Spleen (tissue), 11 donors: ENCODE data around the gene USP49. TPM values are rescaled to one million over a fixed set of nuclear protein-coding genes. Genes with fewer than 3 reads are reported as not detected.

Experiments
- DNase-seq: peaks from one replicate; pipeline ENCODE4 v3.0.0-alpha.2; 2020
- H3K27ac ChIP-seq, 8 donors: fragments of 200-600 bp; sonication (generic) in 7 of 8; 1 replicate in 4 of 8; 2 replicates in 4 of 8; pipeline versions ENCODE4 v1.5.0 to v1.8.0; 2016 to 2021; ENCODE audit warnings: inconsistent platforms in 4 of 8, mild to moderate bottlenecking in 4 of 8, moderate library complexity in 1 of 8
- H3K27me3 ChIP-seq, 7 donors: fragments of 200-600 bp; sonication (generic) in 6 of 7; replicated peaks in 1 of 7; 1 replicate in 4 of 7; 2 replicates in 3 of 7; pipeline versions ENCODE4 v1.5.0 to v1.8.0; 2016 to 2021; ENCODE audit warnings: inconsistent platforms in 3 of 7, mild to moderate bottlenecking in 1 of 7
- H3K36me3 ChIP-seq, 6 donors: fragments of 200-600 bp; sonication (generic) in 5 of 6; 1 replicate in 4 of 6; 2 replicates in 2 of 6; pipeline versions ENCODE4 v1.5.0 to v1.8.0; 2016 to 2021; ENCODE audit warnings: inconsistent platforms in 2 of 6
- H3K4me1 ChIP-seq, 6 donors: fragments of 200-600 bp; sonication (generic) in 5 of 6; 1 replicate in 3 of 6; 2 replicates in 3 of 6; pipeline versions ENCODE4 v1.5.0 to v1.8.0; 2016 to 2021; ENCODE audit warnings: inconsistent platforms in 3 of 6
- H3K4me3 ChIP-seq, 8 donors: fragments of 200-600 bp; sonication (generic) in 7 of 8; 1 replicate in 4 of 8; 2 replicates in 4 of 8; pipeline versions ENCODE4 v1.5.0 to v1.8.0; 2016 to 2021; ENCODE audit warnings: inconsistent platforms in 4 of 8, mild to moderate bottlenecking in 4 of 8, moderate library complexity in 2 of 8
- H3K9me3 ChIP-seq, 8 donors: fragments of 200-600 bp; sonication (generic) in 7 of 8; 1 replicate in 4 of 8; 2 replicates in 4 of 8; pipeline versions ENCODE4 v1.5.0 to v1.8.0; 2016 to 2021; ENCODE audit warnings: inconsistent platforms in 4 of 8
- CTCF ChIP-seq, 11 experiments: fragments of 200-600 bp in 7 of 11; fragments of 450-650 bp in 4 of 11; sonication (generic) in 4 of 11; IDR thresholded peaks in 8 of 11; conservative IDR thresholded peaks in 3 of 11; 1 replicate in 7 of 11; 2 replicates in 4 of 11; pipeline versions ENCODE4 v1.4.0 to v1.8.0; 2016 to 2021; ENCODE audit warnings: antibody characterized with exemption in 11 of 11, inconsistent platforms in 4 of 11, mild to moderate bottlenecking in 1 of 11
- POLR2A ChIP-seq, 3 donors: fragments of 450-650 bp; IDR thresholded peaks; one replicate each; pipeline ENCODE4 v1.5.1; 2017; ENCODE audit warnings: antibody characterized with exemption in 3 of 3, mild to moderate bottlenecking in 1 of 3
- POLR2AphosphoS5 ChIP-seq, 3 donors: sonication (generic); formaldehyde crosslinking; IDR thresholded peaks; one replicate each; pipeline ENCODE4 v1.5.1; 2017; ENCODE audit warnings: antibody characterized with exemption in 3 of 3
- WGBS, 5 donors: extraction: QIAGEN DNeasy Blood & Tissue Kit in 3 of 5; methylation state at CpG; one replicate each; pipeline versions ENCODE4 v1.1.5 to v1.1.7; 2013 to 2018; 5-methylcytosine and 5-hydroxymethylcytosine counted together
- intact Hi-C: fragments of 100-400 bp; cut with DNase I; formaldehyde crosslinking; loops from one replicate; pipeline ENCODE4 v1.15.0; 2023; ENCODE audit warnings: low total_unique reads
- polyA plus RNA-seq, 3 donors: library from polyadenylated mRNA; stranded (reverse); fragments of 200-250 nt; gene quantifications; one replicate each; pipeline ENCODE4 v1.2.1, GENCODE V29; 2013
- total RNA-seq, 7 donors: library from RNA; depleted of rRNA in 3 of 7; stranded (reverse); fragments of >200 nt in 3 of 7; fragmentation: NEBNext Ultra II Directional in 4 of 7; extraction: Animal tissue kit (Norgen Biotek cat#: 25700) in 4 of 7; gene quantifications; one replicate each; pipeline versions ENCODE4 v1.1.0 to v1.2.1, GENCODE V29; 2016 to 2021
- donor health status: healthy with polysubstance abuse.
- donor health status: DM: no; HTN: no; CAD: no; lungs with moderate emphysema.
- donor health status: DM: no; HTN: no; CAD: no.
- donor health status: Bipolar disorder and iron deficiency.
- donor health status: healthy.
- donor health status: DM: no; HTN: no; CAD: no.
- donor health status: DM: yes; HTN: yes; CAD: no.

The USP49 gene
- total and polyA plus RNA-seq, 10 donors: 0.35 to 6.8 (median 4.2) TPM

- Histone ChIP-seq H3K27ac (no peak overlapping the region), H3K36me3 (peaks cover 0 to 72% (median 27%) of the 10 kb centered on the region in 6 donors), H3K4me1 (peaks cover 0 to 17% (median 0%) of the 10 kb centered on the region in 6 donors), H3K9me3 (no peaks in the 10 kb centered on the region), H3K4me3 (no peak overlapping the region), H3K27me3 (no peaks in the 10 kb centered on the region)
- WGBS, 5 donors: 60 to 96% (median 88%) methylated on average over 1 of the region's 1 CpG
- DNase-seq: no peak
- no peak for TF ChIP-seq POLR2AphosphoS5 (IDR thresholded peaks at IDR 0.05)
- peak in 8 of 11 experiments; percentile 15 to 57 (median 42) for TF ChIP-seq CTCF (IDR thresholded peaks at IDR 0.05 in 8 of 11, conservative IDR thresholded peaks at IDR 0.05 in 3 of 11)
- TF ChIP-seq POLR2A (IDR thresholded peaks at IDR 0.05): no peak
- intact Hi-C loops: no loop called here
These were observed 6.8 kb upstream of the USP49 start for GRCh38 chr6:41901882-41902519.

GRCh38 chr6:41900861-41901260 is 5.7 kb upstream of the USP49 start:
- Histone ChIP-seq H3K4me3 (no peak overlapping the region), H3K36me3 (peaks cover 0 to 61% (median 15%) of the 10 kb centered on the region in 6 donors), H3K9me3 (no peaks in the 10 kb centered on the region), H3K27ac (peak overlapping the region in 1 of 8 donors; percentile 24), H3K4me1 (peaks cover 5 to 27% (median 10%) of the 10 kb centered on the region in 6 donors), H3K27me3 (no peaks in the 10 kb centered on the region)
- no peak for DNase-seq
- no peak for TF ChIP-seq POLR2A (IDR thresholded peaks at IDR 0.05)
- TF ChIP-seq CTCF (IDR thresholded peaks at IDR 0.05 in 8 of 11, conservative IDR thresholded peaks at IDR 0.05 in 3 of 11): no peak
- no peak for TF ChIP-seq POLR2AphosphoS5 (IDR thresholded peaks at IDR 0.05)
- WGBS, 5 donors: 42 to 77% (median 72%) methylated on average over 1 of the region's 1 CpG
- intact Hi-C loops: no loop called here

DNA sequence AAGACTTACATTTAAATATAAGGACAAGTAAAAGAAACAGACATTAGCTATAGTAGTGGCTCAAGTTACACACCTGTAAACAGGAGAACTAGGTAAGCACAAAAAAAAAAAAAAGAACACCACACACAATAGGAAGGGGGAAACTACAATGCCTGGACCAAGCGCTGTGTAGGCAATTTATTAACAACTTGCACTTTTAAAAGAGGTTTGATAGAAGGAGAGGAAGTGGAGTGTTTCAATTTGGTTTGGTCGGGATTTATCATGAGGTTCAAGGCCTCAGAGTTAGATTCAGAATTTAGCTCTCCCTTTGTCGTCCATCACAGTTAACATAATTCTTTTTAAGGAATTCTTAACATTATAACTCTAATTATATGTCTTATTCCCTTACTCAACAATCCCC is 1.1 kb upstream of the USP49 start:
- TF ChIP-seq POLR2A (IDR thresholded peaks at IDR 0.05) (no peak), POLR2AphosphoS5 (IDR thresholded peaks at IDR 0.05) (no peak), CTCF (IDR thresholded peaks at IDR 0.05 in 8 of 11, conservative IDR thresholded peaks at IDR 0.05 in 3 of 11) (no peak)
- Histone ChIP-seq H3K4me1 (peaks cover 5 to 42% (median 25%) of the 10 kb centered on the region in 6 donors), H3K4me3 (peak overlapping the region in 5 of 8 donors; percentile 72 to 91 (median 79)), H3K9me3 (no peaks in the 10 kb centered on the region), H3K27ac (peak overlapping the region; percentile 61 to 91 (median 87)), H3K36me3 (peaks cover 0 to 19% (median 0%) of the 10 kb centered on the region in 6 donors), H3K27me3 (no peaks in the 10 kb centered on the region)
- no peak for DNase-seq
- intact Hi-C loops: loop anchor here (10.0 kb wide), 1 partner anchor 101 kb away; no protein-coding TSS in a partner anchor
- 21 to 43% (median 29%) methylated on average over 3 of the region's 3 CpGs for WGBS, 5 donors
